ENCODE results near the gene AGO3.
"Not testable (repeated sequence)": the region's sequence is repeated elsewhere in the genome, so short reads cannot be mapped to it uniquely, and the experiment has no call there.

Gene AGO3

DNA sequence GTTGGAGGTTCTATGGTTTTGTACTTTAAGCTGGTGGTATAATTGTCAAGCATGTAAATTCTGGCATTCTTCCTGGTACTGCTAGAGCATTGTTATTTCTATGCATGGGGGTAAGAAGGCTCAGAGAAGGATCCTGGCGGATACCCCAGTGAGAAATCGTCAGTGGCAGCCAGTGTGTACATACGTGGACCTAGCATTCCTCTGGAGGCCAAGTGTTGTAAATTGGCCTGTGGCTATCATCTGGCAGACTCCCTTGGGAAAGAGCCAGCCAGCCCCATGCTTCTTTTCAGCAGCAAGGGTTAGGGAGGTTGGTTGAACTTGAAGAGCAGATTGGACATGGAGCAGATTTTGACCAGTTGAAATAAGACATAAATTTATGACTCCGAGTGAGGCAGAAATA, 5.2 kb upstream of the AGO3 start:
- no peak for DNase-seq (ENCODE audit: low spot score)

- DNase-seq (ENCODE audit: low spot score) = no peak
These were observed 3.4 kb upstream of the AGO3 start for GRCh38 chr1:35927472-35927871.

DNA sequence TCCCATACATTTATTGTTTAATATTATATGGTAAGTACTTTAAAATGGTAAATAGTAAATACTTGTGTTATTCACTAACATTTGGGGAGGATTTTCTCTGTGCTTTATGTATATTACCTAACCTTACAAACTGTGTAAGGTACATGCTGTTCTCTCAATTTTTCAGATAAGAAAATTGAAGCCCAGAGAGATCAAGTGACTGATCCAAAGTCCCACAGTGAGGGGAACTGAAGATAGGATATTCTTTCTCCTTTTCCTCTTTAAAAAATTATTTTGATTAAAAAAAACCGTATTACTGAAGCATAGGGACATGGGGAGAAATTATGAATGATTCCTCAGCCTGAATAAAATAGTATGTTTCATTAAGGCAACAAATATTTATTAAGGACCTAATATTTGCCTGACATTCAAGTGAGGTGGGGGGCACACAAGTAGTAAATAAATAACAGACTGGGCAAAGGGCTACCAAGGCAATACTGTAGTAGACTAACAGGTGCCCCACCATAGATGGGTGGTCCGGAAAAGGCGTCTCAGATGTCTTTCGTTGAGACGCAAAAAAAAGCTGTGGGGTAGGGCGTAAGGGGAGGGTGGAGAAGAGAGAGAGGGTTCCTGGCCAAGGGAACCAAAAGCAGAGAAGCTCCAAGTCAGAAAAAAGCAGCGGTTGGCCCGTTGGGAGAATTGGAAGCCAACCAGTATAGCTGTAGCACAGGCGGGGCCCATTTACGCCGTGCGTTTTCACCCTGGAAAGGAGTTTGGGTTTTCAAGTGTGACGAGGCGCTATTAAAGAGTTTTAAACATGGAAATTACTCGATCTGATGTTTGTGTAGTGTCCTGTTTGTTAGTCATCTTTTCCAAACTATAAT, 944 bp upstream of the AGO3 start:
- DNase-seq (ENCODE audit: low spot score) = peak; percentile 14

DNA sequence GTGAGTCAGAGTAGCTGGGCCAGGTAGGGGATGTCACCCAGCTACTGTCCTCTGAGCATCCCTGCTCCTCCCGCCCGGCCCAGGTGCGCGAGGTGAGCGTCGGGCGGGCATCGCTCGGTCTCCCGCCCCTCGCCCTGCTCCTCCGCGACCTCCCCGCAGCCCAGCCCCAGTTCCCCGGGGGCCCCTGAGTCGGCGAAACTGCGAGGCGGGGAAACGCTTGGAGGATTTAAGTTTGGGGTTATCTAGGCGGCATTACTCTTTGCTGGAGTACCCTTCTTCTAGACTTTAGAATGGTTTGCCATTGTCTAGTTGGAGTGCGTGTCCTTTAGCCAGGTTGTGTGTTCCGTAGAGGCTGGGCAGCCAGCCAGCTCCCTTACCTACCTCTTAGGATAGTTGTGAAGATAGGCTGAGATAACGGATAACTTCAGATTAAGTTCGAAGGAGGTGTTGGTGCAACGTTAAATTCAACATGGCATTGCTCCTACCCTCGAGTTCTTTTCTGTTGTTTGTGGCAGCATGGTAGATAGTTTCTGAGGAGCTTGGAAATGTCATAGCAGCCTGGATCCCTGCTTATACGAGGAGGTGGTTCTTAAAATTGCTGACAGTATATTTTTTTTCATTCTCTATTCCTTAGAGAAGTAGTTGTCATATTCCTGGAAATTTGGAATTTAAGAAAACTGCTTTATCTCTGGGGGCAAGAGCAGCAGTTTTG, 697 bp downstream of the AGO3 start:
- DNase-seq (ENCODE audit: low spot score) = peak; percentile 2

DNA sequence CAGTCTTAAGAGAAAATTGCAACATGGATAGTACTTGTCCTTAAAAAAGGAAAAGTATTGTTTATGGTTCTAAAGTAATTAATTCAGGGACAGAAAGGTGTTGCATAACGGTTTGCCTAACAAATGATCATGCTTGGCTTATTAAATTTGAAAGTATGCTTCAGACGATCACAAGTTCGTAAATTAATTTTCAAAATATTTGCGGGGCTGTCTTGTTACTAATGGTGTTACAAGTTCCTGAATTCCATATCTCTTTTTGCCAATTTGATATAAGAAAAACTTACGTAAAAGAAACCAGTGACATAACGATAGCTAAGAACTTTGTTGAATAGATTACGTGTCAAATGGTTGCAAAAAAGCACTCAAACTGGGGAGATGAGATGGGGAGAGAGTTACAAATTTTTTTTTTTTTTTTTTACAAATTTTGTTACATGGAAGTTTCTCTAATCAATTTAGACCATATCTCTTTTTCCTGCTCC, 1.3 kb downstream of the AGO3 start:
- no peak for DNase-seq (ENCODE audit: low spot score)

DNA sequence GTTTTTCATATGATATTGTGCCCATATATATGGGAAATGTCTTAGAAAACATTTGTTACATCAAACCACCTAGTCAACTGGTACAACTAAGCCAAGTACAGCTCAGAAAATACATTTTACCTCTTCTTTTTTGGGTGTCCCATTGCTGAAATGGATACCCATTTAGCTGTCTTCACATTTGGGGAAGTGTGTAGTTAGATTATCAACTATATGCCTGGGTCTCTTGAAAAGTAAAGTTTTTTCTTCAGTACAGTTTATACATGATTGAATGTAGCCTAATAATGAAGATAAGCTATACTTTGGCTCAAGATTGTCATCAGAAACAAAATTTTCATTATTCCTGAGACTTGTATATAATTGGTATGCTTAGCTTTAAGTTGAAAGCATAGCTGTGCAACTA, 2.0 kb downstream of the AGO3 start:
- DNase-seq (ENCODE audit: low spot score) = no peak

- DNase-seq (ENCODE audit: low spot score) = no peak
These were observed 4.8 kb downstream of the AGO3 start for GRCh38 chr1:35935442-35936388.

- DNase-seq (ENCODE audit: low spot score) = no peak
These were observed 5.9 kb downstream of the AGO3 start for GRCh38 chr1:35936838-35937237.

DNA sequence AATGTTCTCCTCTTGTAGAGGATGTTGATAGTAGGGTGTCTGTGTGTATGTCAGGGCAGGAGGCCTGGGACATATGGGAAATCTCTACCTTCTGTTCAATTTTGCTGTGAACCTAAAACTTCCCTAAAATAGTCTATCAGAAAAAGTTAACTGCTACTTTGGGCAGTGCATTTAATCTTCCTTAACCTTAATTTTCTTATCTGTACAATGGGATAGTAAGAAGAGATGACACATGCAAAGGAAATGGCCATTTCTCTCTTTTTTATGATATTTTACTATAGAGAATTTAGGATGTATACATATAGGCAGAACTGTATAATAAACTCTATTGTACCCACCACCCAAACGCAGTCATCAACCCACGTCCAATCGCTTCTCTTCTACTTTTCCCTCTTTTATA, 8.6 kb downstream of the AGO3 start:
- DNase-seq (ENCODE audit: low spot score) = no peak

GRCh38 chr1:35945327-35945726, 14.4 kb downstream of the AGO3 start:
- DNase-seq (ENCODE audit: low spot score) = no peak

GRCh38 chr1:35947547-35947946, 16.6 kb downstream of the AGO3 start:
- peak; percentile 26 for DNase-seq (ENCODE audit: low spot score)

DNA sequence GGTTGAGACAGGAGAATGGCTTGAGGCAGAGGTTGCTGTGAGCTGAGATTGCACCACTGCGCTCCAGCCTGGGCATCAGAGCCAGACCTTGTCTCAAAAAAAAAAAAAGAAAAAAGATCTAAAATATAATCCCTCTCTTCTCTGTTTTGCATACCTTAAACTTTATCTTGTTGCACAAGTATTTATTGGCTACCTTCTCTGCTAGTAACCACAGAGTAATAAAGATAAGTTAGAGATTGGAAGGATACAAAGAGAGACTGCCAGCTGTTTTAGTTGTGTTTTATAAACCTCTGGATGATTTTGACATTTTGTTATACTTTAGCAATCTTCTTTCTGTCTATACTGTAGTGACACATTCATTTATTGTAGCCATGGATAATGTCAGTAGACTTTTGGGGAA, 27.7 kb downstream of the AGO3 start:
- DNase-seq (ENCODE audit: low spot score) = no peak

DNA sequence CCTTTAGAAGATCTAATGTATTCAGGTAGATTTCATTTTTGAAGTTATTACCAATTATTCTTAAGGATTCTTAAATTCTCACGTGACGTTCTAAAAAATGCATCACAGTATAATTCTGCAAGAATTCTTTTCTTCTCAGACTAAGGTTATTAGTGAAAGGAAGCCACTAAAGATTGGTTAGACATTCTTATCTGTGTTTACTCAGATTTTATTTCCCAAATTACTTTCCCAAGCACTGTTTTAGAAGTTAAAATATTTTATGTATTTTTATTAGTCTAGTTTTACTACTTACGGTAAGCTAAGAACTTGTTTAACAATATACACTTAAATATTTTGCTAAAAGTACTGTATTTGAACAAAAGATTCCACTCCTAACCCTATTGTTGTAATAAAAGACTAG, 28.4 kb downstream of the AGO3 start:
- DNase-seq (ENCODE audit: low spot score) = no peak

DNA sequence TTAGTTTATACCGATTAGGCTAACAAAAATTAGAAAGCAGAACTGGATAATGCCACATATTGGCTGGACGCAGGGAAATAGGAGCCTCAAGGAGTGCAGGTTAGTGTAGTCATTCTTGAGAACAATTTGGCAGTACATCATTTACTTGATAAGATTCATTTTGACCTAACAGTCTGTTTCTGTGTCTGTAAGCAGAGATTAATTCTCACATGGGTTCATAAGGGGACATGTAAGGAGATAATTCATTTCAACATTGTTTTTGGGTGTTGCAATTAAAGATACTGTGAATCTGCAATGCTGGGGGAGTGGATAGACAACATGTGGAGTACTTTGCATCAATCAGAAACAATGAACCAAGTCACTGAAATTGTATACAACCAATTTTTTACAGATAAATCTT, 32.0 kb downstream of the AGO3 start:
- no peak for DNase-seq (ENCODE audit: low spot score)

- DNase-seq (ENCODE audit: low spot score) = not testable (repeated sequence)
These were observed 33.4 kb downstream of the AGO3 start for GRCh38 chr1:35964277-35964676.

DNA sequence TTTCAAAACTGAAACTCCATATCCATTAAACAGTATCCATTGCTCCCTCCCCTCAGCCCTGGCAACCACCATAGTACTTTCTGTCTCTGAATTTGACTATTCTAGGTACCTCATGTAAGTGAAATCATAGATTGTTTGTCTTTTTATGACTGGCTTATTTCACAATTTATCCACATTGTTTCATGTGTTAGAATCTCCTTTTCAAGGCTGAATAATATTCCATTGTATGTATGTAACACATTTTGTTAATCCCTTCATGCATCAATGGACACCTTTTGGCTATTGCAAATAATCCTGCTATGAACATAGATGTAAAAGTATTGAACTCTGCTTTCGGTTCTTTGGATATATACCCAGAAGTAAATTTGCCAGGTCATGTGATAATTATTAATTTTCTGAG, 37.5 kb downstream of the AGO3 start:
- no peak for DNase-seq (ENCODE audit: low spot score)

DNA sequence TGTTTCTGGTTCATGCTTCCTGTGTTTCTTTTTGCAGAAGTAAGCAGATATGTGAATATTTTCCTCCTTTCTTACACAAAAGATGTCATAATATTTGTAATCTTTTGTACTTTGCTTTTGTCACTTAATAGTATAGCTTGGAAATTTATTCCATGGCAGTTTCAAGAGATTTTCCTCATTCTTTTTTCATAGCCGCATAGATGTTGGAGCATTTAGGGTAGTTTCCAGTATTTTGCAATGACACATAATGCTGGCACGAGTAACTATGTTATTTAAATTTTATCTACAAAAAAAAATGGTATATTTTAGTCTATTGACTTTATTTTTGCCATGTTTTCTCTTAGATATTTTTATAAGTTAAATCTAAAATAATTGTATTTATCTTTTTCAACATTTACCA, 40.7 kb downstream of the AGO3 start:
- DNase-seq (ENCODE audit: low spot score) = no peak

GRCh38 chr1:35972631-35973030, 41.7 kb downstream of the AGO3 start:
- DNase-seq (ENCODE audit: low spot score) = not testable (repeated sequence)

DNA sequence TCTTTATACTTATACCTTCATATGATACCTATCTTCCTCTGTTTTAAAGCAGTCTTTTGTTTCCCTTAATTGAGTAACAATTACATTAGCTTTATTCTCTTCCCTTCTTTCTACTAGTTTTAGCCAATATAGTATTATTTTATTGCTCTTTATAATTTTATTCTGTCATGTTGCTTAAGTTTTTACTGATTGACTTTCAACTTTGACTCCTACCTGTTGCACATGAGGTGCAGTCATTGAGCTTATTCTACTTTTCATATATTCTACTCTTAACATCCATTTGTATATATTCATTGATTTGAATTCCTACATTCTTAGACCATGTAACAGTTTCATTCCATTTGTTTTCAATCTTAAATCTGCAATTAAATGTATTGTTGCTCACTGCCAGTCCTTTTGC, 49.2 kb downstream of the AGO3 start:
- no peak for DNase-seq (ENCODE audit: low spot score)

DNA sequence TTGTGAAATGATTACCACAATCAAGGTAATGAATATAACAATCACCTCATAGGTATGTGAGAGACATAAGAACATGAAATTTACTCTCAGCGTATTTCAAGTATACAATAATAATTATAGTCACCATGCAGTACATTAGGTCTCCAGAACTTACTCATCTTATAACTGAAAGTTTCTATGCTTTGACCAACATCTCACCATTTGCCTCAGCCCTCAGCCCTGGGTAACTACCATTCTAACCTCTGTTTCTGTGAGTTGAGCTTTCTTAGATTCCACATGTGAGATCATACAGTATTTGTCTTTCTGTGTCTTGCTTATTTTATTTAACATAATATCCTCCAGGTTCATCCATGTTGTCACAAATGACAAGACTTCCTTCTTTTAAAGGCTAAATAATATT, 57.3 kb downstream of the AGO3 start:
- DNase-seq (ENCODE audit: low spot score) = peak; percentile 31

- DNase-seq (ENCODE audit: low spot score) = no peak
These were observed 76.1 kb downstream of the AGO3 start for GRCh38 chr1:36006941-36007500.

- no peak for DNase-seq (ENCODE audit: low spot score)
These were observed 76.8 kb downstream of the AGO3 start for GRCh38 chr1:36007741-36008140.
